Measurements from ENCODE around the gene TMEM100.

- TF ChIP-seq RAD21 (IDR thresholded peaks at IDR 0.05; ENCODE audit: low read length) = no peak
- TF ChIP-seq SMC3 (IDR thresholded peaks at IDR 0.05; ENCODE audit: low read depth, low read length) = no peak
- no peak for TF ChIP-seq YY1 (IDR thresholded peaks at IDR 0.05; ENCODE audit: low read depth)
- no peak for TF ChIP-seq CTCF (IDR thresholded peaks at IDR 0.05)
- TF ChIP-seq TEAD4 (IDR thresholded peaks at IDR 0.05; ENCODE audit: borderline replicate concordance, insufficient read depth) = no peak
- TF ChIP-seq POLR2AphosphoS5 (IDR thresholded peaks at IDR 0.05; ENCODE audit: low read depth, low read length) = no peak
- TF ChIP-seq RCOR1 (IDR thresholded peaks at IDR 0.05; ENCODE audit: low read length) = no peak
- no peak for TF ChIP-seq MAX (IDR thresholded peaks at IDR 0.05; ENCODE audit: low read depth)
- TF ChIP-seq FOXJ3 (CRISPR knock-in tag; IDR thresholded peaks at IDR 0.05) = no peak
- no peak for TF ChIP-seq USF2 (IDR thresholded peaks at IDR 0.05; ENCODE audit: borderline replicate concordance, low read depth, low read length)
- no peak for TF ChIP-seq EP300 (IDR thresholded peaks at IDR 0.05; ENCODE audit: borderline replicate concordance in 1 of 2, low read depth in 1 of 2, low read length in 1 of 2)
- TF ChIP-seq RFX5 (IDR thresholded peaks at IDR 0.05; ENCODE audit: low read length) = no peak
- no peak for TF ChIP-seq GABPA (IDR thresholded peaks at IDR 0.05; ENCODE audit: low read depth)
Observed at GRCh38 chr17:55681342-55681700, 41.3 kb downstream of the TMEM100 start.

All from SK-N-SH (cell line).